Measurements from ENCODE around the gene UGT1A6. TPM values are rescaled to one million over a fixed set of nuclear protein-coding genes. Genes with fewer than 3 reads are reported as not detected.

UGT1A6 gene
- total RNA-seq, 3 donors from 2014 or later: not detected

DNA sequence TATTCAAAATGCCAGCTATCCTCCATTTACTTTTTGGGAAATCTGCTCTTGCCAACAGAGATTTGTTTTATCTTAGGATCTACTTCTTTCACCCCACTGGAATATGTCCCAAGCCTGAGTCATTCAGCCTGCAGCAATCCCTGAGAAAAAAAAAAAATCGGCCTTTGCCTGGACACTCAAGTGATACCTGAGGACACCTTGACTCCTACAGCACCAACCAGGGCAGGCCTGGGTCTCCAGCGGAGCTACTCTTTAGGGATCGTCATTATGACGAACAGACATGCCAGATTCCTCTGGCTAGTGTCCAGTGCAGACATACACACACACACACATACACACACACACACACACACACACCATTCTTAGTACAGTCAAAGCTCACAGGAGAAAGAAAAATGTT lies 2.2 kb upstream of the UGT1A6 start:
- Histone ChIP-seq H3K4me3 (no peak overlapping the region), H3K9me3 (no peaks in the 10 kb centered on the region), H3K4me1 (no peaks in the 10 kb centered on the region), H3K27ac (no peak overlapping the region), H3K27me3 (no peaks in the 10 kb centered on the region), H3K36me3 (no peaks in the 10 kb centered on the region)
- intact Hi-C loops (cut with DNase I; ENCODE audit: low total_unique reads): no loop called here
- DNase-seq (ENCODE audit: low spot score in 2 of 2): no peak
- no peak for TF ChIP-seq POLR2AphosphoS5 (IDR thresholded peaks at IDR 0.05)
- TF ChIP-seq POLR2A (IDR thresholded peaks at IDR 0.05): no peak
- TF ChIP-seq, protein P1, sequence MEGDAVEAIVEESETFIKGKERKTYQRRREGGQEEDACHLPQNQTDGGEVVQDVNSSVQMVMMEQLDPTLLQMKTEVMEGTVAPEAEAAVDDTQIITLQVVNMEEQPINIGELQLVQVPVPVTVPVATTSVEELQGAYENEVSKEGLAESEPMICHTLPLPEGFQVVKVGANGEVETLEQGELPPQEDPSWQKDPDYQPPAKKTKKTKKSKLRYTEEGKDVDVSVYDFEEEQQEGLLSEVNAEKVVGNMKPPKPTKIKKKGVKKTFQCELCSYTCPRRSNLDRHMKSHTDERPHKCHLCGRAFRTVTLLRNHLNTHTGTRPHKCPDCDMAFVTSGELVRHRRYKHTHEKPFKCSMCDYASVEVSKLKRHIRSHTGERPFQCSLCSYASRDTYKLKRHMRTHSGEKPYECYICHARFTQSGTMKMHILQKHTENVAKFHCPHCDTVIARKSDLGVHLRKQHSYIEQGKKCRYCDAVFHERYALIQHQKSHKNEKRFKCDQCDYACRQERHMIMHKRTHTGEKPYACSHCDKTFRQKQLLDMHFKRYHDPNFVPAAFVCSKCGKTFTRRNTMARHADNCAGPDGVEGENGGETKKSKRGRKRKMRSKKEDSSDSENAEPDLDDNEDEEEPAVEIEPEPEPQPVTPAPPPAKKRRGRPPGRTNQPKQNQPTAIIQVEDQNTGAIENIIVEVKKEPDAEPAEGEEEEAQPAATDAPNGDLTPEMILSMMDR (IDR thresholded peaks at IDR 0.05): no peak

DNA sequence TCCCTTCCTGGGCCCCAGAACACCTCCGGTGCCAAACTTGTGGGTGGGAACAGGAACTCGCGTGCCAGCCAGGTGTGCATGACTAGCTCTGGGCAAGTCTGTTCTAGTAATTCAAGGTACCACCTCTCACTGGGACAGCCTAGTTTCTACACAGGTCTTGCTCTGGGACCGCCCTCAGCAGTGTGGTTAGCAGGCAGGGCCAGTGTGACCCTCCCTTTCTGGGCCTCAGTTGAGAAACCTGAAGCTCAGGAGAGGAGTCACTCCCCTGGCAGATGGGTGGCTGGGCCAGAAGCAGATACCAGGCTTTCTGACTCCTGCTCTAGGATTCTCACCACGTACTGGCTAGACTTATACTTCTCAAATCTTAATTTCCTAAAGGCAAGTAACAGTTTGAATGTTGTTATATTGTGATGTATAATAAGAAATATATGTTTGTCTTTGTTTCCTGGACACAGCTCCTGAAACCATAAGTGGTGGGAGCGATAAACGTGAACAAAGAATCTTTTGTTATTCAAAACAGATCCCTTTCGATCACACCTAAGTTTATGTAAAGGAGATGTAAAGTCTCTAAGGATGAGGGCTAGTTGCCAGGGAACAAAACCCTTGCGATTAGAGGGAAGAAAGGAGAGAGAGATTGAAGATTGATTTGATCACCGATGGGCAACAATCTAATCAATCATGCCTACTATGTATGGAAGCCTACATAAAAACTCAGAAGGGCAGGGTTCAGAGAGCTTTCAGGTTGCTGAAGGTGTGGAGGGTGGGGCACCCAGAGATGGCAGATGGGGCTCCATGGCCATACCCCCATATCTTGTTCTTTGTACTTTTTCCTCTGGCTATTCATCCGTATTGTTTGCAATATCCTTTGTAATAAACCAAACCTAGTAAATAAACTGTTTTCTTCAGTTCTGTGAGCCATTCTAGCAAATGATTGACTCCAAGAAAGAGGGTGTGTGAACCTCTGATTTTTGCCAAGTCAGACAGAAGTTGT lies 952 bp upstream of the UGT1A6 start:
- Histone ChIP-seq H3K36me3 (no peaks in the 10 kb centered on the region), H3K4me3 (no peak overlapping the region), H3K27me3 (no peaks in the 10 kb centered on the region), H3K4me1 (no peaks in the 10 kb centered on the region), H3K27ac (no peak overlapping the region), H3K9me3 (no peaks in the 10 kb centered on the region)
- peak in 1 of 2 donors; percentile 25 for DNase-seq (ENCODE audit: low spot score in 2 of 2)
- intact Hi-C loops (cut with DNase I; ENCODE audit: low total_unique reads): no loop called here
- TF ChIP-seq, protein P1 (IDR thresholded peaks at IDR 0.05): no peak
- TF ChIP-seq POLR2AphosphoS5 (IDR thresholded peaks at IDR 0.05) (no peak), POLR2A (IDR thresholded peaks at IDR 0.05) (no peak)

DNA sequence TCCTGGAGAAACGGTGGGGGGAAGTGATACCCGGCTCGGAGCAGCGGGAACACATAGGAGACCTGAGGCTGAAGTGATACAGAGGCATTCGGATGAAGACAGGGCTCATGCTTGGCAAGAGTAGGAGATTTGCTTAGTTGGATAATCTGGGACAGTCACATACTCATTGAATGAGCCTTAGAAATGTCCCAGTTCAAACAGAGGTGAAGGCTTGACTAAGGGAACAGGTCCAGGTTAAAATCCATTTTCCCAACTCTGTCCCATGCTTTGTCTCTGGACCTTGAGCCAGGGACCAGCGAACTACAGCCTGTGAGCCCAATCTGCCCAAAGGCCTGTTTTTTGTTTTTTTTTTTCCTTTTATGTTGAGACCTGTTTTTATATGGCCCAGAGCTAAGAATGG lies 1.3 kb downstream of the UGT1A6 start:
- H3K9me3 ChIP-seq: no peaks in the 10 kb centered on the region
- intact Hi-C loops (cut with DNase I; ENCODE audit: low total_unique reads): no loop called here
- no peak for TF ChIP-seq POLR2A (IDR thresholded peaks at IDR 0.05)
- TF ChIP-seq, protein P1 (IDR thresholded peaks at IDR 0.05): no peak
- no peak for TF ChIP-seq POLR2AphosphoS5 (IDR thresholded peaks at IDR 0.05)
- H3K4me3 ChIP-seq: no peak overlapping the region
- DNase-seq (ENCODE audit: low spot score in 2 of 2): no peak
- H3K4me1 ChIP-seq: no peaks in the 10 kb centered on the region
- no peak overlapping the region for H3K27ac ChIP-seq
- H3K36me3 ChIP-seq: no peaks in the 10 kb centered on the region
- H3K27me3 ChIP-seq: no peaks in the 10 kb centered on the region

DNA sequence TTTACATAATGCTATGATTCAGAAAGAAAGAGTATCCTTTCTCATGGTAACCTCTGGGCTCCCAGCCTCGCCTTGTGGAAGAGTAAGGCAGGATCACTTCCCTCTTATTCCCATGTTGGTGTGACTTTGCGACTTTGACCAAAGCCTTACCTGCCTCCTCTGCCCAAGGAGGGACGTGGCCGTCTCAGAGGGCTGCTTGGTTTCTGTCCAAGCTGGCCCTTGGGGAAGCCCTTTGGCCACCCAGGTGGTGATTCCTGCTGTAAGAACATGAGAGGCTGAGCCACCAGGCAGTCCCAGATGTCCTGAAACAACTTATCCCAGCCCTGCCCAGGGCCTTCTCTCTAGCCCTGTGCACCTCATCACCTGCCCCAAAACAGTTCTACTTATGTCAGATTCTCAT lies 6.0 kb downstream of the UGT1A6 start:
- no peaks in the 10 kb centered on the region for H3K27me3 ChIP-seq
- H3K27ac ChIP-seq: no peak overlapping the region
- H3K9me3 ChIP-seq: no peaks in the 10 kb centered on the region
- H3K36me3 ChIP-seq: no peaks in the 10 kb centered on the region
- no peak for DNase-seq (ENCODE audit: low spot score in 2 of 2)
- intact Hi-C loops (cut with DNase I; ENCODE audit: low total_unique reads): no loop called here
- H3K4me3 ChIP-seq: no peak overlapping the region
- no peak for TF ChIP-seq POLR2AphosphoS5 (IDR thresholded peaks at IDR 0.05)
- H3K4me1 ChIP-seq: no peaks in the 10 kb centered on the region

DNA sequence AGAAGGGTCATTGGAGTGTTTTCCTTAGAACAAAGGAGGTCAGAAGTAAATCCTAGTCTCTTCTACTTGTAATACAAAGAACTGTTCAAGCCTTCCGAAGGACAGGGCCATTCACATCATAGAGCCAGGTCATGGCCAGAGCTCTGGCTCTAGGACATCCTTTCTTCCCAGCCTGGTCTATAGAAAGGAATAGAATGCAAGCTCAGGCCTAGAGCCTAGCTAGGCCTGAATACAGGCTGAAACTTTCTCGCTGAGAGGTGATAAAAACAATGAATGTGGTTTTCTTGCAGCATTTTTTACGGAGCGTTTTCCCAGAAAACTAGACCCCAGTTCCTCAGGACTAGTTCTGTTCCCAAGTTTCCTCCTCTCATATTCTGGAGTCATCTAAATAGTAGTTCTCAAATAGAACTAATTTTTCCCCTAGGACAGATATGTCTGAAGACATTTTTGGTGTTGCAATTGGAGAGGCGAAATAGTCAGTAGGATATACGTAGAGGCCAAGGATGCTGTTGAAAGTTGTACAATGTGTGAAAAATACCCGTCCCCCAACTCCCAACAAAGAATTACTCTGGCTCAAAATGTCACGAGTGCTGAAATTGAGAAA lies 6.8 kb downstream of the UGT1A6 start:
- H3K36me3 ChIP-seq: no peaks in the 10 kb centered on the region
- no peak overlapping the region for H3K27ac ChIP-seq
- intact Hi-C loops (cut with DNase I; ENCODE audit: low total_unique reads): no loop called here

More for the DNA sequence above, 6.8 kb downstream of the UGT1A6 start:
- DNase-seq (ENCODE audit: low spot score in 2 of 2): no peak
- Histone ChIP-seq H3K4me1 (no peaks in the 10 kb centered on the region), H3K9me3 (no peaks in the 10 kb centered on the region), H3K27me3 (no peaks in the 10 kb centered on the region), H3K4me3 (no peak overlapping the region)
- TF ChIP-seq, protein P1 (IDR thresholded peaks at IDR 0.05): no peak
- no peak for TF ChIP-seq POLR2A (IDR thresholded peaks at IDR 0.05)
- no peak for TF ChIP-seq POLR2AphosphoS5 (IDR thresholded peaks at IDR 0.05)

All from breast epithelium (tissue), 4 donors.